Lung (tissue), 12 donors: Measurements from ENCODE around the gene GIT2. TPM values are rescaled to one million over a fixed set of nuclear protein-coding genes. Genes with fewer than 3 reads are reported as not detected.

Experiments
- ATAC-seq: fragments of 200-7000 bp; cut with Tn5 transposase; one replicate; pipeline ENCODE4 v1.9.1; 2020; ENCODE audit warnings: moderate number of reproducible peaks; ENCODE audit not compliant: insufficient read depth, low FRiP score
- DNase-seq, 3 donors: peaks; one replicate each; pipeline ENCODE4 v3.0.0-alpha.2; 2013 to 2017
- H3K27ac ChIP-seq, 2 donors: one replicate each; pipeline ENCODE4 v1.5.1; 2013; ENCODE audit warnings: mild to moderate bottlenecking in 2 of 2, moderate library complexity in 2 of 2, control low read depth in 1 of 2, inconsistent platforms in 1 of 2, low read depth in 1 of 2, low read length in 1 of 2
- H3K27me3 ChIP-seq, 3 donors: one replicate each; pipeline ENCODE4 v1.5.1; 2013; ENCODE audit warnings: low read length in 2 of 3; ENCODE audit not compliant: control insufficient read depth in 3 of 3, insufficient read depth in 3 of 3
- H3K36me3 ChIP-seq, 4 donors: one replicate each; pipeline ENCODE4 v1.5.1; 2013; ENCODE audit warnings: low read length in 4 of 4, mild to moderate bottlenecking in 1 of 4, moderate library complexity in 1 of 4; ENCODE audit not compliant: control insufficient read depth in 4 of 4, insufficient read depth in 4 of 4
- H3K4me1 ChIP-seq, 5 donors: one replicate each; pipeline ENCODE4 v1.5.1; 2013; ENCODE audit warnings: low read length in 5 of 5, mild to moderate bottlenecking in 2 of 5, moderate library complexity in 1 of 5; ENCODE audit not compliant: control insufficient read depth in 5 of 5, insufficient read depth in 5 of 5
- H3K4me3 ChIP-seq: one replicate; pipeline ENCODE4 v1.5.1; 2013; ENCODE audit warnings: mild to moderate bottlenecking, control low read depth, moderate library complexity
- H3K9ac ChIP-seq, 2 donors: one replicate each; pipeline ENCODE4 v1.5.1; 2013; ENCODE audit warnings: low read length in 2 of 2, control low read depth in 1 of 2; ENCODE audit not compliant: insufficient read depth in 1 of 2
- H3K9me3 ChIP-seq, 4 donors: one replicate each; pipeline ENCODE4 v1.5.1; 2013; ENCODE audit warnings: low read length in 3 of 4, mild to moderate bottlenecking in 1 of 4, moderate library complexity in 1 of 4; ENCODE audit not compliant: control insufficient read depth in 4 of 4, insufficient read depth in 3 of 4
- WGBS, 2 donors: extraction: QIAGEN DNeasy Blood & Tissue Kit; methylation state at CpG; one replicate each; pipeline ENCODE4 v1.1.7; 2013; 5-methylcytosine and 5-hydroxymethylcytosine counted together
- polyA plus RNA-seq, 2 donors: library from polyadenylated mRNA; stranded (reverse); fragments of 200-250 nt; gene quantifications; one replicate each; pipeline ENCODE4 v1.2.1, GENCODE V29; 2013
- total RNA-seq, 2 donors: library from RNA; depleted of rRNA in 1 of 2; stranded (reverse); fragments of >200 nt in 1 of 2; gene quantifications; one replicate each; pipeline ENCODE4 v1.2.1, GENCODE V29; 2014 to 2021
- TF ChIP-seq, protein P1 (sequence below): IDR thresholded peaks from 2 replicates; pipeline ENCODE4 v1.5.1; 2012; ENCODE audit warnings: mild to moderate bottlenecking; ENCODE audit errors: control extremely low read depth, extremely low read depth
- donor health status: control.
- donor health status: control.
- donor health status: Bipolar disorder and iron deficiency.
- donor health status: healthy.
- donor health status: DM: yes; HTN: yes; CAD: no.

The GIT2 gene
- total and polyA plus RNA-seq, 4 donors = 13.5 to 75.8 (median 40.1) TPM

- Histone ChIP-seq H3K4me1 (peaks cover 0 to 2% (median 0%) of the 10 kb centered on the region in 5 donors), H3K9me3 (no peaks in the 10 kb centered on the region), H3K36me3 (peaks cover 16 to 37% (median 23%) of the 10 kb centered on the region in 4 donors), H3K27me3 (no peaks in the 10 kb centered on the region), H3K9ac (no peak overlapping the region), H3K4me3 (no peak overlapping the region), H3K27ac (peak overlapping the region in 1 of 2 donors; percentile 41)
- TF ChIP-seq, protein P1, sequence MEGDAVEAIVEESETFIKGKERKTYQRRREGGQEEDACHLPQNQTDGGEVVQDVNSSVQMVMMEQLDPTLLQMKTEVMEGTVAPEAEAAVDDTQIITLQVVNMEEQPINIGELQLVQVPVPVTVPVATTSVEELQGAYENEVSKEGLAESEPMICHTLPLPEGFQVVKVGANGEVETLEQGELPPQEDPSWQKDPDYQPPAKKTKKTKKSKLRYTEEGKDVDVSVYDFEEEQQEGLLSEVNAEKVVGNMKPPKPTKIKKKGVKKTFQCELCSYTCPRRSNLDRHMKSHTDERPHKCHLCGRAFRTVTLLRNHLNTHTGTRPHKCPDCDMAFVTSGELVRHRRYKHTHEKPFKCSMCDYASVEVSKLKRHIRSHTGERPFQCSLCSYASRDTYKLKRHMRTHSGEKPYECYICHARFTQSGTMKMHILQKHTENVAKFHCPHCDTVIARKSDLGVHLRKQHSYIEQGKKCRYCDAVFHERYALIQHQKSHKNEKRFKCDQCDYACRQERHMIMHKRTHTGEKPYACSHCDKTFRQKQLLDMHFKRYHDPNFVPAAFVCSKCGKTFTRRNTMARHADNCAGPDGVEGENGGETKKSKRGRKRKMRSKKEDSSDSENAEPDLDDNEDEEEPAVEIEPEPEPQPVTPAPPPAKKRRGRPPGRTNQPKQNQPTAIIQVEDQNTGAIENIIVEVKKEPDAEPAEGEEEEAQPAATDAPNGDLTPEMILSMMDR = no peak
- WGBS, 2 donors = 59 to 74% methylated on average over 4 of the region's 4 CpGs
- DNase-seq = no peak
- peak; percentile 58 for ATAC-seq
These were observed 32.3 kb downstream of the GIT2 start for GRCh38 chr12:109963743-109964429.

- 82 to 89% methylated on average over 1 of the region's 1 CpG for WGBS, 2 donors
- peak overlapping the region in 1 of 2 donors; percentile 41 for H3K27ac ChIP-seq
- ATAC-seq = no peak
- H3K27me3 ChIP-seq = no peaks in the 10 kb centered on the region
- H3K4me1 ChIP-seq = peaks cover 0 to 2% (median 0%) of the 10 kb centered on the region in 5 donors
- TF ChIP-seq, protein P1 = no peak
- no peaks in the 10 kb centered on the region for H3K9me3 ChIP-seq
- DNase-seq = no peak
- peaks cover 16 to 42% (median 22%) of the 10 kb centered on the region in 4 donors for H3K36me3 ChIP-seq
- H3K4me3 ChIP-seq = no peak overlapping the region
- no peak overlapping the region for H3K9ac ChIP-seq
These were observed 32.8 kb downstream of the GIT2 start for GRCh38 chr12:109963330-109963729.

DNA sequence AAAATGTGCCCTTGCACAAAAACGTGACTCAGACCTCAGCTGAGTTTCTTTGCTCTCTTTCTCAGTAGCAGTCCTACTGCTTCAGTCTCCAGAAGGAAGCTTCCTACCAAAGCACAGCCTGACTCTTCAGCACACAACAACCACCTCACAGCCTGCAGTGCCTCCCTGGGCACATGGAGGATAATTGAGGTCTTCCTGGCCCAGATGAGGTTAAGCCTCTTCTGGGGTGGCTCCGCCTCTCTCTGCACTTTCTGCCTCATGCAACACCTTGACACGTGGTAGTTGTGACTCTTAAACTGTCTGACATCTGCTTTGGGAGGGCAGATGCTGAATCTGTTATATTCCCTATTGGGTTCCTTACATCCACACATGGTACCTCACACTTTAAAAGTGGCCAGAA lies 33.8 kb downstream of the GIT2 start:
- H3K9ac ChIP-seq = no peak overlapping the region
- H3K4me1 ChIP-seq = no peaks in the 10 kb centered on the region
- peaks cover 9 to 40% (median 21%) of the 10 kb centered on the region in 4 donors for H3K36me3 ChIP-seq
- 77 to 84% methylated on average over 3 of the region's 3 CpGs for WGBS, 2 donors
- no peaks in the 10 kb centered on the region for H3K9me3 ChIP-seq
- H3K27me3 ChIP-seq = no peaks in the 10 kb centered on the region
- H3K4me3 ChIP-seq = no peak overlapping the region
- TF ChIP-seq, protein P1 = no peak
- DNase-seq (no peak), ATAC-seq (no peak)
- no peak overlapping the region for H3K27ac ChIP-seq

- WGBS, 2 donors = 69 to 83% methylated on average over 6 of the region's 6 CpGs
- DNase-seq = no peak
- no peak for ATAC-seq
- peaks cover 9 to 45% (median 21%) of the 10 kb centered on the region in 4 donors for H3K36me3 ChIP-seq
- H3K9me3 ChIP-seq = no peaks in the 10 kb centered on the region
- H3K4me1 ChIP-seq = no peaks in the 10 kb centered on the region
- TF ChIP-seq, protein P1 = no peak
- H3K9ac ChIP-seq = no peak overlapping the region
- H3K4me3 ChIP-seq = no peak overlapping the region
- no peaks in the 10 kb centered on the region for H3K27me3 ChIP-seq
- H3K27ac ChIP-seq = peak overlapping the region in 1 of 2 donors; percentile 72
These were observed 34.6 kb downstream of the GIT2 start for GRCh38 chr12:109961612-109962011.
